ENCODE results near the gene UBE2G1.
A peak's percentile ranks its signal among the peaks of the same experiment; 100 is the strongest.

Gene UBE2G1

GRCh38 chr17:4229627-4230541, 136.6 kb downstream of the UBE2G1 start:
- Histone ChIP-seq H3K27ac (ENCODE audit: poor library complexity, severe bottlenecking) (peak overlapping the region; percentile 71), H3K4me3 (ENCODE audit: severe bottlenecking) (no peak overlapping the region), H3K9me3 (ENCODE audit: severe bottlenecking) (no peaks in the 10 kb centered on the region), H3K27me3 (ENCODE audit: insufficient read depth, poor library complexity, severe bottlenecking) (no peaks in the 10 kb centered on the region), H3K4me1 (ENCODE audit: insufficient read depth, poor library complexity, severe bottlenecking) (peaks cover 39% of the 10 kb centered on the region), H3K36me3 (ENCODE audit: low read depth) (peaks cover 54% of the 10 kb centered on the region)
- DNase-seq (ENCODE audit: low spot score) = no peak
- peak; percentile 95 for ATAC-seq (ENCODE audit: low read depth)
- no peak for TF ChIP-seq CTCF (IDR thresholded peaks at IDR 0.05; ENCODE audit: poor library complexity, severe bottlenecking)

GRCh38 chr17:4221899-4222659, 144.4 kb downstream of the UBE2G1 start:
- no peak for TF ChIP-seq CTCF (IDR thresholded peaks at IDR 0.05; ENCODE audit: poor library complexity, severe bottlenecking)
- Histone ChIP-seq H3K27ac (ENCODE audit: poor library complexity, severe bottlenecking) (no peak overlapping the region), H3K27me3 (ENCODE audit: insufficient read depth, poor library complexity, severe bottlenecking) (no peaks in the 10 kb centered on the region), H3K36me3 (ENCODE audit: low read depth) (peaks cover 10% of the 10 kb centered on the region), H3K9me3 (ENCODE audit: severe bottlenecking) (no peaks in the 10 kb centered on the region), H3K4me3 (ENCODE audit: severe bottlenecking) (no peak overlapping the region), H3K4me1 (ENCODE audit: insufficient read depth, poor library complexity, severe bottlenecking) (peaks cover 3% of the 10 kb centered on the region)
- DNase-seq (ENCODE audit: low spot score) = no peak
- ATAC-seq (ENCODE audit: low read depth) = no peak

GRCh38 chr17:4221163-4221562, 145.3 kb downstream of the UBE2G1 start:
- no peak for ATAC-seq (ENCODE audit: low read depth)
- Histone ChIP-seq H3K36me3 (ENCODE audit: low read depth) (peaks cover 15% of the 10 kb centered on the region; the same call in 1 of the 2 replicates), H3K27me3 (ENCODE audit: insufficient read depth, poor library complexity, severe bottlenecking) (no peaks in the 10 kb centered on the region), H3K9me3 (ENCODE audit: severe bottlenecking) (no peaks in the 10 kb centered on the region), H3K27ac (ENCODE audit: poor library complexity, severe bottlenecking) (no peak overlapping the region), H3K4me3 (ENCODE audit: severe bottlenecking) (no peak overlapping the region), H3K4me1 (ENCODE audit: insufficient read depth, poor library complexity, severe bottlenecking) (peaks cover 3% of the 10 kb centered on the region)
- TF ChIP-seq CTCF (IDR thresholded peaks at IDR 0.05; ENCODE audit: poor library complexity, severe bottlenecking) = no peak
- DNase-seq (ENCODE audit: low spot score) = no peak

- Histone ChIP-seq H3K4me3 (ENCODE audit: severe bottlenecking) (no peak overlapping the region), H3K9me3 (ENCODE audit: severe bottlenecking) (no peaks in the 10 kb centered on the region), H3K4me1 (ENCODE audit: insufficient read depth, poor library complexity, severe bottlenecking) (peaks cover 3% of the 10 kb centered on the region), H3K27ac (ENCODE audit: poor library complexity, severe bottlenecking) (no peak overlapping the region), H3K36me3 (ENCODE audit: low read depth) (peaks cover 19% of the 10 kb centered on the region; the same call in 1 of the 2 replicates), H3K27me3 (ENCODE audit: insufficient read depth, poor library complexity, severe bottlenecking) (no peaks in the 10 kb centered on the region)
- DNase-seq (ENCODE audit: low spot score) (no peak), ATAC-seq (ENCODE audit: low read depth) (no peak)
- no peak for TF ChIP-seq CTCF (IDR thresholded peaks at IDR 0.05; ENCODE audit: poor library complexity, severe bottlenecking)
These were observed 145.8 kb downstream of the UBE2G1 start for GRCh38 chr17:4220655-4221054.

Measured in RWPE2 (cell line).